Ishikawa (cell line): ENCODE data around the gene MIPOL1.

Experiments
- CEBPB ChIP-seq: IDR thresholded peaks from 2 replicates; pipeline ENCODE4 v1.6.1; 2012
- CREB1 ChIP-seq: IDR thresholded peaks from 2 replicates; pipeline ENCODE4 v1.6.1; 2012; ENCODE audit warnings: low read depth
- EGR1 ChIP-seq: IDR thresholded peaks from 2 replicates; pipeline ENCODE4 v1.6.1; 2012
- EP300 ChIP-seq: IDR thresholded peaks from 2 replicates; pipeline ENCODE4 v1.6.1; 2012; ENCODE audit warnings: borderline replicate concordance
- MAX ChIP-seq: IDR thresholded peaks from 2 replicates; pipeline ENCODE4 v1.6.1; 2012
- NFIC ChIP-seq: IDR thresholded peaks from 2 replicates; pipeline ENCODE4 v1.6.1; 2012
- RAD21 ChIP-seq: IDR thresholded peaks from 2 replicates; pipeline ENCODE4 v1.6.1; 2012; ENCODE audit warnings: low read depth
- TAF1 ChIP-seq: IDR thresholded peaks from 2 replicates; pipeline ENCODE4 v1.6.1; 2012; ENCODE audit warnings: low read depth, mild to moderate bottlenecking
- TCF12 ChIP-seq: IDR thresholded peaks from 2 replicates; pipeline ENCODE4 v1.6.1; 2012; ENCODE audit warnings: low read depth
- TEAD4 ChIP-seq: IDR thresholded peaks from 2 replicates; pipeline ENCODE4 v1.6.1; 2012
- YY1 ChIP-seq: IDR thresholded peaks from 2 replicates; pipeline ENCODE4 v1.6.1; 2012; ENCODE audit warnings: low read depth
- ZBTB7A ChIP-seq: IDR thresholded peaks from 2 replicates; pipeline ENCODE4 v1.6.1; 2012; ENCODE audit warnings: low read depth
- TF ChIP-seq, protein P1 (sequence below): IDR thresholded peaks from 2 replicates; pipeline ENCODE4 v1.6.1; 2012
- TF ChIP-seq, protein P2 (sequence below): IDR thresholded peaks from 2 replicates; pipeline ENCODE4 v1.6.1; 2012; ENCODE audit warnings: low read depth, mild to moderate bottlenecking

Gene MIPOL1

DNA sequence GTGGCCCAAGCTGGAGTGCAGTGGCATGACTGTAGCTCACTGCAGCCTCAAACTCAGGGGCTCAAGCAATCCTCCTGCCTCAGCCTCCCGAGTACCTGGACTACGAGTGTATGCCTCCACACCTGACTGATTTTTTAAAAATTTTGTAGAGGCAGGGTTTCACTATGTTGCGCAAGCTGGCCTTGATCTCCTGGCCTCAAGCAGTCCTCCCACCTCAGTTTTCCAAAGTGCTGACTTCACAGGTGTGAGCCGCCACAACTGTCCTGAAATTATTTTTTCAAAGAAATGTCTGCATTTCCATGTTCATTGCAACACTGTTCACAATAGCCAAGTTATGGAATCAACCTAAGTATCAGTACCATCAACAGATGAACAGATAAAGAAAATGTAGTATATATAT is 285.9 kb downstream of the MIPOL1 start:
- TF ChIP-seq CEBPB = peak; percentile 29; the same call in 1 of the 2 replicates
- no peak for TF ChIP-seq MAX

DNA sequence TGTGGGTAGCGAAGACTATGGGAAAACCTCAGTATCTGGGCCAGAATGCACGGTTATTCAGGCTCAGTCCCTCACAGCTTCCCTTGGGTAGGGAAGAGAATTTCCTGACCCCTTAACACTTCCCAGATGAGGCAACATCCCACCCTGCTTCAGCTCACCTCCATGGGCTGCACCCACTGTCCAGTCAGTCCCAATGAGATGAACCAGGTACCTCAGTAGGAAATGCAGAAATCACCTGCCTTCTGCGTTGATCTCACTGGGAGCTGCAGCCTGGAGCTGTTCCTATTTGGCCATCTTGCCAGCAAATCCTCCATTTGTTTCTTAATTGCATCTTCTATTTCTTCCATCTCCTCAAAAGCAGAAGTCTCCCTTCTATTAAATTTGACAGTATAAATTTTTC is 292.9 kb downstream of the MIPOL1 start:
- no peak for TF ChIP-seq TAF1
- TF ChIP-seq ZBTB7A = no peak
- TF ChIP-seq TEAD4 = no peak
- no peak for TF ChIP-seq TCF12
- no peak for TF ChIP-seq MAX
- TF ChIP-seq, protein P1, sequence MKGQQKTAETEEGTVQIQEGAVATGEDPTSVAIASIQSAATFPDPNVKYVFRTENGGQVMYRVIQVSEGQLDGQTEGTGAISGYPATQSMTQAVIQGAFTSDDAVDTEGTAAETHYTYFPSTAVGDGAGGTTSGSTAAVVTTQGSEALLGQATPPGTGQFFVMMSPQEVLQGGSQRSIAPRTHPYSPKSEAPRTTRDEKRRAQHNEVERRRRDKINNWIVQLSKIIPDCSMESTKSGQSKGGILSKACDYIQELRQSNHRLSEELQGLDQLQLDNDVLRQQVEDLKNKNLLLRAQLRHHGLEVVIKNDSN = no peak
- TF ChIP-seq CREB1 = no peak
- TF ChIP-seq YY1 = no peak
- TF ChIP-seq, protein P2, sequence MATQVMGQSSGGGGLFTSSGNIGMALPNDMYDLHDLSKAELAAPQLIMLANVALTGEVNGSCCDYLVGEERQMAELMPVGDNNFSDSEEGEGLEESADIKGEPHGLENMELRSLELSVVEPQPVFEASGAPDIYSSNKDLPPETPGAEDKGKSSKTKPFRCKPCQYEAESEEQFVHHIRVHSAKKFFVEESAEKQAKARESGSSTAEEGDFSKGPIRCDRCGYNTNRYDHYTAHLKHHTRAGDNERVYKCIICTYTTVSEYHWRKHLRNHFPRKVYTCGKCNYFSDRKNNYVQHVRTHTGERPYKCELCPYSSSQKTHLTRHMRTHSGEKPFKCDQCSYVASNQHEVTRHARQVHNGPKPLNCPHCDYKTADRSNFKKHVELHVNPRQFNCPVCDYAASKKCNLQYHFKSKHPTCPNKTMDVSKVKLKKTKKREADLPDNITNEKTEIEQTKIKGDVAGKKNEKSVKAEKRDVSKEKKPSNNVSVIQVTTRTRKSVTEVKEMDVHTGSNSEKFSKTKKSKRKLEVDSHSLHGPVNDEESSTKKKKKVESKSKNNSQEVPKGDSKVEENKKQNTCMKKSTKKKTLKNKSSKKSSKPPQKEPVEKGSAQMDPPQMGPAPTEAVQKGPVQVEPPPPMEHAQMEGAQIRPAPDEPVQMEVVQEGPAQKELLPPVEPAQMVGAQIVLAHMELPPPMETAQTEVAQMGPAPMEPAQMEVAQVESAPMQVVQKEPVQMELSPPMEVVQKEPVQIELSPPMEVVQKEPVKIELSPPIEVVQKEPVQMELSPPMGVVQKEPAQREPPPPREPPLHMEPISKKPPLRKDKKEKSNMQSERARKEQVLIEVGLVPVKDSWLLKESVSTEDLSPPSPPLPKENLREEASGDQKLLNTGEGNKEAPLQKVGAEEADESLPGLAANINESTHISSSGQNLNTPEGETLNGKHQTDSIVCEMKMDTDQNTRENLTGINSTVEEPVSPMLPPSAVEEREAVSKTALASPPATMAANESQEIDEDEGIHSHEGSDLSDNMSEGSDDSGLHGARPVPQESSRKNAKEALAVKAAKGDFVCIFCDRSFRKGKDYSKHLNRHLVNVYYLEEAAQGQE = no peak
- TF ChIP-seq EP300 = no peak
- TF ChIP-seq RAD21 = no peak

GRCh38 chr14:37491076-37491475 is 293.3 kb downstream of the MIPOL1 start:
- TF ChIP-seq RAD21 (no peak), NFIC (no peak), CEBPB (no peak), EGR1 (no peak), MAX (no peak), CREB1 (no peak), TEAD4 (no peak)

DNA sequence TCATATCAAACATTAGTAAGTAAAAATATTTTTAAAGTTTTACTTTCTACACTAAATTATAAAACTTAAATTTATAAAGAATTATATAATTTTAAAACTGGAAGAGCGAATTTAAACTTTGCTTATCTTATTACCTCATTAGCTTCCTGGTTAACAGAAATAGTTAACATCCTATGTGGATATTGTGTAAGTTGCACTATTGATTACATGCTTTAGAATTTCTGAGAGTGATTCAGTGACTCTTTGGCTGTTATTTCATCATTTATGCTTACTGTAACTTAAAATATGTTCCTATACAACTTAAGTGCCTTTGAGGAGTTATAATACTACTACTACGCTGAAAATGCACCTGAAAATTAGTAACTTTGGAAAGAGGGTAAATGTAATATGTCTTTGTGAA is 295.9 kb downstream of the MIPOL1 start:
- TF ChIP-seq YY1 (no peak), NFIC (no peak), TEAD4 (no peak)

DNA sequence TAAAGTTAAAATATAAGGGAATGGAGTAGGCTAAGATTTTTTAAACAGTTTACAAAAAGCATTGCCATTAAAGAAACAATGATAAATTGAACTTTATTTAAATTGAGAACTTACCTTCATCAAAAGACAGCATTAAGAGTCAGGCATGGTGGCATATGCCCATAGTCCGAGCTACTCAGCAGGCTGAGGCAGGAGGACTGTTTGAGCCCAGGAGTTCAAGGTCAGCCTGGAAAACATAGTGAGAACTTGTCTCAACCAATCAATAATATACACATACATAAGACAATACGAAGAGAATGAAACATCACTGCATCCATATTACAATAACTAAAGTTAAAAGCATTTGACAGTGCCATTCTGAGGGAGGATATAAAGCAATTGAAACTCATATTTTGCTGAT is 299.7 kb downstream of the MIPOL1 start:
- TF ChIP-seq CEBPB = no peak
- TF ChIP-seq TCF12 = no peak
- TF ChIP-seq, protein P2 = no peak
- TF ChIP-seq EGR1 = no peak
- TF ChIP-seq NFIC = no peak
- TF ChIP-seq EP300 = no peak
- no peak for TF ChIP-seq RAD21
- TF ChIP-seq CREB1 = no peak
- no peak for TF ChIP-seq TEAD4
- no peak for TF ChIP-seq TAF1
- no peak for TF ChIP-seq YY1
- TF ChIP-seq ZBTB7A = no peak

GRCh38 chr14:37501877-37502276 is 304.1 kb downstream of the MIPOL1 start:
- TF ChIP-seq TEAD4 = no peak
- TF ChIP-seq CEBPB = no peak
- no peak for TF ChIP-seq TCF12
- TF ChIP-seq EP300 = no peak
- TF ChIP-seq, protein P1 = no peak
- TF ChIP-seq, protein P2 = no peak
- TF ChIP-seq NFIC = no peak
- TF ChIP-seq TAF1 = no peak
- no peak for TF ChIP-seq YY1
- no peak for TF ChIP-seq MAX
- TF ChIP-seq EGR1 = no peak
